ENCODE results near the gene PARP3. TPM values are rescaled to one million over a fixed set of nuclear protein-coding genes. Genes with fewer than 3 reads are reported as not detected.

The PARP3 gene
- total RNA-seq, 2 experiments from 2014 or later, result 10.6 to 12.2 TPM

DNA sequence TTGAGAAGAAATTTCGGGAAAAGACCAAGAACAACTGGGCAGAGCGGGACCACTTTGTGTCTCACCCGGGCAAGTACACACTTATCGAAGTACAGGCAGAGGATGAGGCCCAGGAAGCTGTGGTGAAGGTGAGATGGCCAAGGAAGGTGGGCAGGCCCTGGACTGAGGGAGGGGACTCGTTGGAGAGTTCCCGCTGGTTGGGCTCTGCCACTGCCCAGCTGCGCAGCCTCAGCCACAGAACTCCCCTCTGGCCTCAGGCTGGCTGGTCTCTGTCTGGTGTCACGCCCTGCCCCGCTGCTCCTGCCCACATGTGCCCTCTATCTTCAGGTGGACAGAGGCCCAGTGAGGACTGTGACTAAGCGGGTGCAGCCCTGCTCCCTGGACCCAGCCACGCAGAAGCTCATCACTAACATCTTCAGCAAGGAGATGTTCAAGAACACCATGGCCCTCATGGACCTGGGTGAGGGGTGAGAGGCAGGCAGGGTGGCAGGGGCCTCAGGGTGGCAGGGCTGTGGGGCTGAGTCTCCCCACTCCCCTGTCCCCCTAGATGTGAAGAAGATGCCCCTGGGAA is 2.4 kb downstream of the PARP3 start:
- no peaks in the 10 kb centered on the region for H3K9me3 Mint-ChIP-seq (ENCODE audit: low read depth)
- POLR2A ChIA-PET, result interaction anchor here (0.5 kb wide), 1 partner anchor 333 kb away, joined by 5 read pairs; no protein-coding TSS in a partner anchor
- H3K27ac Mint-ChIP-seq, result no peak overlapping the region
- H3K27me3 Mint-ChIP-seq, result no peaks in the 10 kb centered on the region
- no peak for DNase-seq
- peaks cover 7% of the 10 kb centered on the region for H3K36me3 Mint-ChIP-seq (ENCODE audit: low read depth)
- ATAC-seq, result no peak
- intact Hi-C loops (cut with DNase I, micrococcal nuclease), result loop anchor here (5.0 to 10.0 kb wide), 2 partner anchors 1330 to 1647 kb away; partner anchors contain the start of genes CISH (in 1 of the 2), HYAL3 (in 1 of the 2), MAPKAPK3 (in 1 of the 2) and NAA80 (in 1 of the 2)
- CTCF ChIA-PET, result interaction anchor here (0.6 to 1.6 kb wide), 4 partner anchors 29 to 210 kb away, joined by 3 to 7 read pairs (median 4); partner anchors contain the start of genes ABHD14B and POC1A
- peaks cover 20% of the 10 kb centered on the region for H3K4me1 Mint-ChIP-seq
- H3K4me3 Mint-ChIP-seq, result no peak overlapping the region

DNA sequence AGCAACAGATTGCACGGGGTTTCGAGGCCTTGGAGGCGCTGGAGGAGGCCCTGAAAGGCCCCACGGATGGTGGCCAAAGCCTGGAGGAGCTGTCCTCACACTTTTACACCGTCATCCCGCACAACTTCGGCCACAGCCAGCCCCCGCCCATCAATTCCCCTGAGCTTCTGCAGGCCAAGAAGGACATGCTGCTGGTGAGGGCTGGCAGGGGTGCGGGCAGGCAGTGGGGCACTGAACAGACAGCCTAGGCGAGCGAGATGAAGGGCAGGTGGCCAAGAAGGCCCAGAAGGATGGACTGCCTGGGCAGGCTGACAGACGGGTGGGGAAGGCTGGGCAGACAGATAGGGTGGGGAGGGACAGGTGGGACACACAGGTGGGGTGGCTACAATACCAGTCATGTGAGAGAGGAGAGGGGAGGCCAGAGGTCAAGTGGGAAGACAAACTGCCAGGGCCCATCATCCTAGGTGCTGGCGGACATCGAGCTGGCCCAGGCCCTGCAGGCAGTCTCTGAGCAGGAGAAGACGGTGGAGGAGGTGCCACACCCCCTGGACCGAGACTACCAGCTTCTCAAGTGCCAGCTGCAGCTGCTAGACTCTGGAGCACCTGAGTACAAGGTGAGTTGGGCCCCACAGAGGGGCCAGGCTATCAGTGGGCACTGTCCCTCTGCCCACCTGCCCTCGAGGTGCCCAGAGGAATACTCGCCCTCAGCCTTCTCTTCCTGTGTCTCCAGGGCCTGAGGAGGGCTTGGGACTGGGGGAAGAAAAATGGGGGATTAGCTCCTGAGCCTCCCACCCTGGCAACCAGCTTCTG is 3.1 kb downstream of the PARP3 start:
- intact Hi-C loops (cut with DNase I, micrococcal nuclease), result loop anchor here in 1 of 2 experiments (10.0 kb wide), 1 partner anchor 1330 kb away; the partner anchor contains the start of genes CISH and MAPKAPK3
- H3K4me3 Mint-ChIP-seq, result no peak overlapping the region
- ChIA-PET POLR2A (no interaction called here), CTCF (interaction anchor here (0.8 to 1.6 kb wide), 4 partner anchors 9 to 425 kb away, joined by 3 to 7 read pairs (median 4); partner anchors contain the start of genes ABHD14B and GPR62)
- no peaks in the 10 kb centered on the region for H3K9me3 Mint-ChIP-seq (ENCODE audit: low read depth)
- no peak for DNase-seq
- H3K27me3 Mint-ChIP-seq, result no peaks in the 10 kb centered on the region
- no peak for ATAC-seq
- peaks cover 15% of the 10 kb centered on the region for H3K4me1 Mint-ChIP-seq
- H3K27ac Mint-ChIP-seq, result no peak overlapping the region
- peaks cover 5% of the 10 kb centered on the region for H3K36me3 Mint-ChIP-seq (ENCODE audit: low read depth)

- Mint-ChIP-seq H3K27ac (no peak overlapping the region), H3K4me3 (no peak overlapping the region), H3K36me3 (ENCODE audit: low read depth) (no peaks in the 10 kb centered on the region), H3K9me3 (ENCODE audit: low read depth) (no peaks in the 10 kb centered on the region), H3K4me1 (peaks cover 6% of the 10 kb centered on the region), H3K27me3 (no peaks in the 10 kb centered on the region)
- ATAC-seq (no peak), DNase-seq (no peak)
- intact Hi-C loops (cut with DNase I, micrococcal nuclease), result loop anchor here in 1 of 2 experiments (10.0 kb wide), 1 partner anchor 1331 kb away; the partner anchor contains the start of genes CISH and MAPKAPK3
- ChIA-PET CTCF (interaction anchor here (0.8 to 1.6 kb wide), 3 partner anchors 9 to 426 kb away, joined by 3 to 7 read pairs (median 4); partner anchors contain the start of genes ABHD14B and GPR62), POLR2A (no interaction called here)
These were observed 4.0 kb downstream of the PARP3 start for GRCh38 chr3:51945926-51946705.

- CTCF ChIA-PET, result no interaction called here
- Mint-ChIP-seq H3K27me3 (no peaks in the 10 kb centered on the region), H3K36me3 (ENCODE audit: low read depth) (no peaks in the 10 kb centered on the region), H3K4me1 (peaks cover 6% of the 10 kb centered on the region), H3K4me3 (no peak overlapping the region), H3K9me3 (ENCODE audit: low read depth) (no peaks in the 10 kb centered on the region), H3K27ac (no peak overlapping the region)
- DNase-seq, result no peak
- ATAC-seq, result no peak
- POLR2A ChIA-PET, result no interaction called here
- intact Hi-C loops (cut with DNase I, micrococcal nuclease), result loop anchor here in 1 of 2 experiments (10.0 kb wide), 1 partner anchor 1332 kb away; the partner anchor contains the start of genes CISH and MAPKAPK3
These were observed 4.6 kb downstream of the PARP3 start for GRCh38 chr3:51946796-51947195.

GRCh38 chr3:51947215-51947900 is 5.2 kb downstream of the PARP3 start:
- H3K9me3 Mint-ChIP-seq (ENCODE audit: low read depth), result no peaks in the 10 kb centered on the region
- no peaks in the 10 kb centered on the region for H3K36me3 Mint-ChIP-seq (ENCODE audit: low read depth)
- DNase-seq, result no peak
- no peak for ATAC-seq
- intact Hi-C loops (cut with DNase I, micrococcal nuclease), result loop anchor here in 1 of 2 experiments (10.0 kb wide), 1 partner anchor 1333 kb away; the partner anchor contains the start of genes CISH and MAPKAPK3
- H3K27ac Mint-ChIP-seq, result no peak overlapping the region
- no peak overlapping the region for H3K4me3 Mint-ChIP-seq
- CTCF ChIA-PET, result no interaction called here
- POLR2A ChIA-PET, result no interaction called here
- H3K27me3 Mint-ChIP-seq, result peaks cover 2% of the 10 kb centered on the region
- peaks cover 6% of the 10 kb centered on the region for H3K4me1 Mint-ChIP-seq

- CTCF ChIA-PET, result interaction anchor here (0.7 kb wide), 1 partner anchor 48 kb away, joined by 3 read pairs; the partner anchor contains the start of gene RPL29
- no peaks in the 10 kb centered on the region for H3K9me3 Mint-ChIP-seq (ENCODE audit: low read depth)
- H3K27me3 Mint-ChIP-seq, result peaks cover 2% of the 10 kb centered on the region
- ATAC-seq (no peak), DNase-seq (no peak)
- peaks cover under 1% of the 10 kb centered on the region for H3K4me1 Mint-ChIP-seq
- POLR2A ChIA-PET, result no interaction called here
- H3K4me3 Mint-ChIP-seq, result no peak overlapping the region
- intact Hi-C loops (cut with DNase I, micrococcal nuclease), result loop anchor here in 1 of 2 experiments (10.0 kb wide), 1 partner anchor 1333 kb away; the partner anchor contains the start of genes CISH and MAPKAPK3
- no peak overlapping the region for H3K27ac Mint-ChIP-seq
- H3K36me3 Mint-ChIP-seq (ENCODE audit: low read depth), result no peaks in the 10 kb centered on the region
These were observed 5.9 kb downstream of the PARP3 start for GRCh38 chr3:51948016-51948580.

GRCh38 chr3:51949121-51949520 is 7.0 kb downstream of the PARP3 start:
- intact Hi-C loops (cut with DNase I, micrococcal nuclease), result loop anchor here in 1 of 2 experiments (10.0 kb wide), 1 partner anchor 1334 kb away; the partner anchor contains the start of genes CISH and MAPKAPK3
- ChIA-PET POLR2A (no interaction called here), CTCF (no interaction called here)
- no peaks in the 10 kb centered on the region for H3K36me3 Mint-ChIP-seq (ENCODE audit: low read depth)
- no peak for ATAC-seq
- peaks cover 9% of the 10 kb centered on the region for H3K27me3 Mint-ChIP-seq
- H3K9me3 Mint-ChIP-seq (ENCODE audit: low read depth), result no peaks in the 10 kb centered on the region
- H3K27ac Mint-ChIP-seq, result no peak overlapping the region
- H3K4me1 Mint-ChIP-seq, result no peaks in the 10 kb centered on the region
- H3K4me3 Mint-ChIP-seq, result no peak overlapping the region
- DNase-seq, result no peak

- ChIA-PET CTCF (interaction anchor here (1.2 kb wide), 1 partner anchor 24 kb away, joined by 3 read pairs; the partner anchor contains the start of gene ABHD14A), POLR2A (no interaction called here)
- H3K27me3 Mint-ChIP-seq, result peaks cover 20% of the 10 kb centered on the region
- H3K36me3 Mint-ChIP-seq (ENCODE audit: low read depth), result no peaks in the 10 kb centered on the region
- H3K9me3 Mint-ChIP-seq (ENCODE audit: low read depth), result no peaks in the 10 kb centered on the region
- no peak for ATAC-seq
- H3K4me3 Mint-ChIP-seq, result no peak overlapping the region
- no peak overlapping the region for H3K27ac Mint-ChIP-seq
- DNase-seq, result no peak
- H3K4me1 Mint-ChIP-seq, result no peaks in the 10 kb centered on the region
- intact Hi-C loops (cut with DNase I, micrococcal nuclease), result no loop called here
These were observed 8.7 kb downstream of the PARP3 start for GRCh38 chr3:51950899-51951298.

GRCh38 chr3:51953445-51953844 is 11.3 kb downstream of the PARP3 start:
- DNase-seq (no peak), ATAC-seq (no peak)
- Mint-ChIP-seq H3K4me3 (no peak overlapping the region), H3K27me3 (peaks cover 22% of the 10 kb centered on the region), H3K36me3 (ENCODE audit: low read depth) (peaks cover 1% of the 10 kb centered on the region), H3K27ac (no peak overlapping the region), H3K9me3 (ENCODE audit: low read depth) (no peaks in the 10 kb centered on the region), H3K4me1 (peaks cover 4% of the 10 kb centered on the region)
- ChIA-PET CTCF (interaction anchor here (1.0 to 1.6 kb wide), 2 partner anchors 11 to 19 kb away, joined by 3 to 7 read pairs; no protein-coding TSS in a partner anchor), POLR2A (interaction anchor here (0.6 kb wide), 1 partner anchor 79 kb away, joined by 4 read pairs; no protein-coding TSS in a partner anchor)
- intact Hi-C loops (cut with DNase I, micrococcal nuclease), result no loop called here

DNA sequence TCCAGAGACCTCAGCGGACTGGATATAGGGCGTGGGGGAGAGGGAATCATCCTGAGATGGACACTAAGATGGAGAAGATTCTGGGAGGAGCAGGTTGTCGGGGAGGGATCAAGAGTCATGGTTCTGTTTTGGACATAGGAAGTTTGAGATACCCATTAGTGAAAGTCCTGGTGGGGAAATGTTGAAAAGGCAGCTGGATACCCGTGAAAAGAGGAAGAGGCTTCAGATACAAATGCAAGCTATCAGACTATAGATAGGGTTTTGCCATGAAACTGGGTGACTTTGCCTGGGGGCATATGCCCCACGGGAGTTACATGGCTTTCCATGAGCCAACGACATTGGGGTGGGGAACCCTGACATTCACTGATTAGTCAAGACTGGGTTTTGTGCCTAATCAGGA is 11.9 kb downstream of the PARP3 start:
- intact Hi-C loops (cut with DNase I, micrococcal nuclease), result no loop called here
- ChIA-PET POLR2A (interaction anchor here (0.6 kb wide), 1 partner anchor 122 kb away, joined by 3 read pairs; no protein-coding TSS in a partner anchor), CTCF (interaction anchor here (1.0 to 1.5 kb wide), 4 partner anchors 9 to 20 kb away, joined by 3 to 5 read pairs (median 4); partner anchors contain the start of genes ABHD14B and PARP3)
- ATAC-seq (no peak), DNase-seq (no peak)
- Mint-ChIP-seq H3K9me3 (ENCODE audit: low read depth) (no peaks in the 10 kb centered on the region), H3K36me3 (ENCODE audit: low read depth) (peaks cover 1% of the 10 kb centered on the region), H3K4me1 (peaks cover 4% of the 10 kb centered on the region), H3K27ac (no peak overlapping the region), H3K4me3 (no peak overlapping the region), H3K27me3 (peaks cover 22% of the 10 kb centered on the region)
